Activated CD8-positive, alpha-beta memory T cell treated with anti-CD3 and anti-CD28 coated beads for 1 hour (primary cell): Measurements from ENCODE around the gene TNS1.
"Not testable (repeated sequence)": the region's sequence is repeated elsewhere in the genome, so short reads cannot be mapped to it uniquely, and the experiment has no call there.

Source experiments
- DNase-seq, 2 donors: peaks; one replicate each; pipeline ENCODE4 v3.0.0-alpha.2; 2020; ENCODE audit warnings: low read depth in 1 of 2; ENCODE audit errors: extremely low read depth in 1 of 2

The TNS1 gene

GRCh38 chr2:217790681-217791392 lies 212.0 kb downstream of the TNS1 start:
- no peak for DNase-seq

GRCh38 chr2:217790195-217790594 lies 212.6 kb downstream of the TNS1 start:
- no peak for DNase-seq

DNA sequence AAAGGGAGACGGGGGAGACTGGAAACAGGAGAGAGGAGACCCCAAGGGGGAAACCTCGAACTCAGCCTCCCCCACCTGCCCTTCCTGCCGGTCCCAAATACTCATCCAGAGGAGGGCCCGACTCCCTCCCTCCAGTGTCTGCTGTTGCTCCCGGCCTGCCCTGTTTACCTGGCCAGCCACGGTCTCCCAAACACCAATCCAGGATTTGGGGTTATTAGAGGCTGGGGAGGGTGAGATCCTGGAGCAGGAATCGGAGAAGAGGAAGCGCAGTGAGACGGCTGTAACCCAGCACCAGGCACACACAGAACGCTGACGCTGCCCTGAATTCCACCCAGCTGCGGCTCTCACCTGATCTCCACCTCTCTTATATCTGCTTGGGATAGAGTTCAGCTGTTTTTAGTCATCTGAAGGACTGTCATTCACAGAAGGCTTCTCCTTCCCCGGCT lies 213.0 kb downstream of the TNS1 start:
- no peak for DNase-seq

DNA sequence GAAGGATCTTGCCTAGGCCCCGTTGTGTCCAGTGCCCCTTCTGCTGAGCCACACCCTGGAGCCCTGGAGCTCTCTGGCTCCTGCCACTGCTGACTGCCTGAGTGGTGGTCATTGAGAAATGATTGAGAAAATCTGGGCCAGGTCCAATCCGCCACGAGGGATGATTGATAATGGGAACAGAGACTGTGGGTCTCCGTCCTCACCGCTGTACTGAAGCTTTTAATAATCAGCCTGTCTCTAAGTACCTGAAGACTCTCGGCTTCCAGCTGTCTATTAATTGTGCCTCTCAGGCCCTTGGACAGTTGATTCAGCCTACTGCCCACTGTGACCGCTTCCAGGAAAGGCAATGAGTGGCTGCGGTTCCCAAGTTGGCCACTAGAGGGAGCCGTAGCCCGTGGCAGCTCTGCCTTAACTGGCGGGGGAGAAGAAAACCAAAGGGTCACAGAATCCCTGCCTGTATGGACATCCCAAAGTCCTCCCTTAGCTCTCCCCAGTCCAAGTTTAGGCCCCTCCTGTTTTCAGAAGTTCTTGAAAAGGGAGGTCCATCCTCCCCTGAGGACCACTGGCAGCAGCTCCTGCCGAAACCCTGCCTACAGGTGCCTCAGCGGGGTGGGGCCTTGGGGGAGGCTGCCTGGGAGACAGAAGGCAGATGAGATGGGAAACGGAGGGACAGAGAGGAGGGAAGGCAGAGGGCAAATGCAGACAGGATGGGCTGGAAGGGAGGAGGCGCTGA lies 213.6 kb downstream of the TNS1 start:
- DNase-seq, result peak; percentile 34 to 54

DNA sequence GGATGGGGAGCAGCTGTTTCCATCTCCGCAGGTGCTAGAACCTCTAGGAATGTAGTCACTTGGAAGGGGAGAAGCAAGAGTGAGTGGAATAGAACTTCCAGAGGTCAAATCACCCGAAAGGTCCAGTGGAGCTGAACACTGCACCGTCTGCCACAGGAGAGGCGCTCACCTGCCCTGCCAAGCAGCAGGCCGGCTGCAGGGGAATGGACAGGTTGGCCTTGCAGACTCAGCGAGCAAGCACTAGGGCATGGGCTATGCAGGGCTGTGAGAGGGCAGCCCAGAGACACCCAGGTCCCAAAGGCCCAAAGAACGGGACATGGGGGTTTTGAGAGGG lies 214.2 kb downstream of the TNS1 start:
- DNase-seq, result no peak

DNA sequence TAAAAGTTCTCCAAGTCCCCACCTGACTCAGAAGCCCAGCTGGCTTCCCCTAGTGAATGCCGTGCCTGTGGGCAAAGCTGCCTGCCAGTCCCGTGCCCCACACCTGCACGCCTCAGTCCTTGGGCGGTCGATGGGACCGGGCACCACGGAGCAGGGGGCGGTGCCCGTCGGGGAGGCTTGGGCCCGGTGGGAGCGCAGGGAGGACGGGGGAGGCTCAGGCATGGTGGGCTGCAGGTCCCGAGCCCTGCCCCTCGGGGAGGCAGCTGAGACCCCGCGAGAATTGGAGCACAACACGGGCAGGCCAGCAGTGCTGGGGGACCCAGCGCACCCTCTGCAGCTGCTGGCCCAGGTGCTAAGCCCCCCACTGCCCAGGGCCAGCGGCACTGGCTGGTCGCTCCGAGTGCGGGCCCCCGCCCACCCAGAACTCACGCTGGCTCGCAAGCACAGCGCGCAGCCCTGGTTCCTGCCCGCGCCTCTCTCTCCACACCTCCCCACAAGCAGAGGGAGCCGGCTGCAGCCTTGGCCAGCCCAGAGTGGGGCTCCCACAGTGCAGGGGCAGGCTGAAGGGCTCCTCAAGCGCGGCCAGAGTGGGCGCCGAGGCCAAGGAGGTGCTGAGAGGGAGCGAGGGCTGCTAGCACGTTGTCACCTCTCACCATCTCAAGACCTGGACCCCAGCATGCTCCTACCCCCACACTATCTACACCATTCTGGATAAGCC lies 215.5 kb downstream of the TNS1 start:
- no peak for DNase-seq

DNA sequence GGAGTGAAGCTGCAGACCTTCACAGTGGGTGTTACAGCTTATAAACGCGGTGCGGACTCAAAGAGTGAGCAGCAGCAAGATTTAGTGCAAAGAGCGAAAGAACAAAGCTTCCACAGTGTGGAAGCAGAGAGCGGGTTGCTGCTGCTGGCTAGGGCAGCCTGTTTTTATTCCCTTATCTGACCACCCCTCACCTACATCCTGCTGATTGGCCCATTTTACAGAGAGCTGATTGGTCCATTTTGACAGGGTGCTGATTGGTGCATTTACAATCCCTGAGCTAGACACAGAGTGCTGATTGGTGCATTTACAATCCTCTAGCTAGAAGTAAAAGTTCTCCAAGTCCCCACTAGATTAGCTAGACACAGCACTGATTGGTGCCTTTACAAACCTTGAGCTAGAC lies 216.2 kb downstream of the TNS1 start:
- not testable (repeated sequence) for DNase-seq

DNA sequence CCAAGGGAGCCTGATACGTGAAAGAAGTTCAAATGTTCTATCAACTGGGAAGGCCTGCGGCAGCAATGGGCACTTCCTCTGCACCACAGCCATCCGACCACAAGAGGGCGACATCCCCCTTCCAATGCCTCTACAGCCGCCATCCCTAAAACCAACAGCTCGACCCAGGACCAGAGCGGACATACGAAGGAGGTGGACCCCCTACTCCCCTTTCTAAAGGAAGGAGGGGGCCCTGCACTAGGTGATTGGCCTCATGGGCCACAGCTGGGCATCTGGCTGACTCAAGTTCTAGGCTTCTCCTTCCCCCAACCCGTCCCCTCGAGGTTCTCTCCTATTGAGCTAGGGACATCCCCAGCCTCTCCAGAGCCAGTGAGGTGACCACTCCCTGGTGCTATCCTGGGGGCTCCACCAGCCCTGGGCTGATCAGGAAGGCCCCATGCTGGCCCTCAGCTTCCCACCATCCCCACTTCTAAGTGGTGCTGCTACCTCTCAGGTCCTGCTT lies 217.2 kb downstream of the TNS1 start:
- DNase-seq, result peak; percentile 23 to 56

DNA sequence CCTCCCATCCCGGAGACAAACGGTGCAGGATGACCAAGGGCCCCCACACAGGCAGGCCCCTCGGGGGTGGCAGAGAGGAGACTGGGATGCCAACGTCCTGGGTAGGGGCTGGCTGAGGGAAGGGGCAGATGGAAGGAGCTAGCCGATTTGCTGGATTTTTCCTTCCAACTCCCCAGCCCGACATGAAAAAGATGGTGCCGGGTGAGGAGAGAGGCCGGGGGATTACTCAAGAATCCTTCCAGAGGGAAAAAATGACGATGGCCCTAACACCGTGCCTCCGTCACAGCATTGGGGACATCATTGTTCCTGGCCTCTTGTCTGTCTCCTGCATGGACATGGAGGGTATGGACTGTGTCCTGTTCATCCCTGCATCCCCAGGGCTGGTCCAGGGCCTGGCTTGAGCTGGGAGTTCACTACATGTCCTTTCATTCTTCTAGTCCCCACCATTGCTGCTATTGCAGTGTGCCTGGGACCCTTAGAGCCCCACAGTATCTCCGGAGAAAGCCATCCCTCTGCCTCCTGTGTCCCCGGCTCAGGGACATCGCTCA lies 217.7 kb downstream of the TNS1 start:
- DNase-seq, result no peak

- DNase-seq, result no peak
These were observed 219.6 kb downstream of the TNS1 start for GRCh38 chr2:217783243-217783642.

DNA sequence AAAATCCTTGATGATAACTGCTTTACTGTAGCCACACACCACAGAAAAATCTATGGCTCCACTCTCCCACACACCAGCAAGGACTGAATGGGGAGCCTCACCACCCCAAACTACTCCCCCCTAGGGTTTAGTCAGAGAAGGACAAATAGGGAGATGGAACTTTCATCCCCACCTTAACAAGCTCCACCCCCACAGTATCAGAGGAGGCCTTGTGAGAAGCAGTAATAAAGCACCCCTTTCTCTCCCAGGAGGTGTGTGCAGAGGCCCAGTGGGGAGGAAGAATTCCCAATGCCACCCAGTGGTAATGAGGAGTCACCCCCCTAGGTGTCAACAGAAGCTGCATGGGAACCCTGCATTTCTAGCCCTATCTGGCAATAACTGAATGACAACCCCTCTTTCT lies 224.9 kb downstream of the TNS1 start:
- DNase-seq, result no peak

- no peak for DNase-seq
These were observed 226.2 kb downstream of the TNS1 start for GRCh38 chr2:217776631-217777030.

GRCh38 chr2:217775920-217776503 lies 226.8 kb downstream of the TNS1 start:
- DNase-seq, result no peak

DNA sequence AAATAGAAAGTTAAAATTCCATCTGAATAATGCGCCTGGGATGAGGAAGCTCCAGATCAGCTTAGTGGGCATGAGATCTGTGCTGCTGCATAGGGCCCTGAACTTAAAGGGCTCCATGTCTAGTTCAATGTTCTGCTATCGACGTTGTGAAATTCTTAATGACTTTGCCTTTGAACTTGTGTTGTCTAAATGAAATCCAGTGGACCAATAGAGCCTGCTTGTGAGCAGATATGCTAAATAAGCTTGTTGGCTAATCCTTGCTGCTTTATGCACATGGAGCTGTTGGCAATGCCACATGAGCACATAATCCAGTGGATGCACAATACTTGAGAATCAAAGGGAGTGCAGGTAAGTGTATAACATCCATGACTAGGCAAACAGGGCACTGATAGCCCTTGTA lies 228.6 kb downstream of the TNS1 start:
- no peak for DNase-seq

DNA sequence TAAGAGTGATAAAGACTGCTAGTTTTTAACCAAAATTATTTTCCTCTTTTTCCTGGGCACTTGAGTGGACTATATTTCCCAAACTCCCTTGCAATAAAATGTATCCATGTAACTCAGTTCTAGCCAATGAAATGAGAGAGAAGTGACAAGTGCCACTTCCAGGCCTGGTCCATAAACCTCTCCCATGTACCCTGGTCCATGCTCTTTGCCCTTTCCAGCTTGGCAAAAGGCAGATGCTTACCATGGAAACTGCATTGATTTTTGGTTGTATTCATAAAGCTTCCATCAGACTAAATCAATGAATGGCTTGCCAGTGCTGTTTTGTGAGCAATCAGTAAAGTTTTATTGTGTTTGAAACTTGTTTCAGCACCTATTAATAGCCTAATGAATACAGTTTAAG lies 229.3 kb downstream of the TNS1 start:
- DNase-seq, result no peak

DNA sequence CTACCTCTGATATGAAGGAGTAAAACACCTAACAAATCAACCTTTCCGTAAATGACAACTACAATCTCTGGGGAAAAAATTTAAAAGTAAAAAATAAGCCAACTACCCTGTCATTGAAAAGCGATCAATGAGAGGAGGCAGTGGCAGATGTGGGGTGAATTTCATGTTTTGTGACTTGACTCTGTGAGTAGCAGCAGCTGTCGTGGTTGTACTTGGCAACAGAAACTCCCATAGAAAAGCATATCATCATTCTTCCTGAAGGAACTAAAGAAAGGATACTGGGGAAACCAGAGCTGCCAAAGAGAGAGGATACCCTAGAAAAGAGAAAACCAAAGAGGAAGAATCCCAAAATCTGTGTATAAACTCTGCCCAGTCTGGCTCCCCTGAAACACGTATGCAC lies 236.4 kb downstream of the TNS1 start:
- DNase-seq, result no peak

GRCh38 chr2:217761645-217762277 lies 241.0 kb downstream of the TNS1 start:
- DNase-seq, result no peak

GRCh38 chr2:217759991-217760390 lies 242.8 kb downstream of the TNS1 start:
- DNase-seq, result no peak

DNA sequence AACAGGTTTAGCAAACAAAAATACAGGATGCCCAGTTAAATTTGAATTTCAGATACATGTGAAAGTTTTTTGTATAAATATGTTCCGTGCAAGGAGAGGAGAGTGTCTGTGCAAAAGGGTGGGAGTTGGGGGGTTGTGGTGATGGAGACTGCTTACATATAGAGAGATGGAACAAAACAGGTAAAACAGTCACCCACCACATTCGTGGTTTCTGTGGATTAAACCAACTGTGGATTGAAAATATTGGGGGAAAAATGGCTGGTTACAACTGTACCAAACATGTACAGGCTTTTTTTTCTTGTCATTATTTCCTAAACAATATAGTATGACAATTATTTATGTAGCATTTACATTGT lies 245.7 kb downstream of the TNS1 start:
- DNase-seq, result no peak

GRCh38 chr2:217756375-217757107 lies 246.3 kb downstream of the TNS1 start:
- peak; percentile 12 to 63 for DNase-seq
